Measurements from ENCODE around the gene KRTAP12-3. TPM values are rescaled to one million over a fixed set of nuclear protein-coding genes. Genes with fewer than 3 reads are reported as not detected.

KRTAP12-3 gene
- total RNA-seq, 1 donor from 2014 or later = not detected

DNA sequence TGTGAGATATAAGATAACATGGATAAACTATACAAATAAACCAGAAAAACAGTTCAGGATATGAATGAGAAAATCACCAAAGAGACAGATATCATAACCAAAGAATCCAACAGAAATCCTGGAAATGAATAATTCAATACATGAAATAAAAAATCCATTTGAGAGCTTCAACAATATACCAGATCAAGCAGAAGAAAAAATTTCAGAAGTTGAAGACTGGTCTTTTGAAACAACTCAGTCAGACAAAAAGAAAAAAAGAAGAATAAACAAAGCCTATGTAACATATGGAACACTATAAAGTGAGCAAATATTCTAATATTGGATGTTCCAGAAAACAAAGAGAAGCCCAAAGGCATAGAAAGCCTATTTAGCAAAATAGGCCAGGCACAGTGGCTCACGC, 14.2 kb downstream of the KRTAP12-3 start:
- Histone ChIP-seq H3F3A (ENCODE audit: low read depth) (no peaks in the 10 kb centered on the region), H3K9me3 (ENCODE audit: low read depth) (peaks cover 6% of the 10 kb centered on the region), H3K4me2 (no peak overlapping the region), H4K20me1 (ENCODE audit: low read depth) (no peaks in the 10 kb centered on the region), H3K9ac (no peak overlapping the region), H3K4me3 (no peak overlapping the region), H3K4me1 (no peaks in the 10 kb centered on the region), H3K79me2 (ENCODE audit: low read depth) (no peaks in the 10 kb centered on the region), H2AFZ (replicated peaks) (no peak overlapping the region), H3K27me3 (no peaks in the 10 kb centered on the region), H3K36me3 (no peaks in the 10 kb centered on the region), H3K27ac (no peak overlapping the region)
- Mint-ChIP-seq H3K4me1 (no peaks in the 10 kb centered on the region), H3K27me3 (ENCODE audit: insufficient read depth, low read depth) (peaks cover 10% of the 10 kb centered on the region), H3K4me3 (no peak overlapping the region), H3K9me3 (peaks cover 47% of the 10 kb centered on the region), H3K27ac (no peak overlapping the region), H3K36me3 (peaks cover 2% of the 10 kb centered on the region)
- DNase-seq (ENCODE audit: low spot score) = no peak
- TF ChIP-seq, protein P1, sequence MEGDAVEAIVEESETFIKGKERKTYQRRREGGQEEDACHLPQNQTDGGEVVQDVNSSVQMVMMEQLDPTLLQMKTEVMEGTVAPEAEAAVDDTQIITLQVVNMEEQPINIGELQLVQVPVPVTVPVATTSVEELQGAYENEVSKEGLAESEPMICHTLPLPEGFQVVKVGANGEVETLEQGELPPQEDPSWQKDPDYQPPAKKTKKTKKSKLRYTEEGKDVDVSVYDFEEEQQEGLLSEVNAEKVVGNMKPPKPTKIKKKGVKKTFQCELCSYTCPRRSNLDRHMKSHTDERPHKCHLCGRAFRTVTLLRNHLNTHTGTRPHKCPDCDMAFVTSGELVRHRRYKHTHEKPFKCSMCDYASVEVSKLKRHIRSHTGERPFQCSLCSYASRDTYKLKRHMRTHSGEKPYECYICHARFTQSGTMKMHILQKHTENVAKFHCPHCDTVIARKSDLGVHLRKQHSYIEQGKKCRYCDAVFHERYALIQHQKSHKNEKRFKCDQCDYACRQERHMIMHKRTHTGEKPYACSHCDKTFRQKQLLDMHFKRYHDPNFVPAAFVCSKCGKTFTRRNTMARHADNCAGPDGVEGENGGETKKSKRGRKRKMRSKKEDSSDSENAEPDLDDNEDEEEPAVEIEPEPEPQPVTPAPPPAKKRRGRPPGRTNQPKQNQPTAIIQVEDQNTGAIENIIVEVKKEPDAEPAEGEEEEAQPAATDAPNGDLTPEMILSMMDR (IDR thresholded peaks at IDR 0.05) = no peak
- TF ChIP-seq EZH2 (IDR thresholded peaks at IDR 0.05) = no peak
- TF ChIP-seq EZH2phosphoT487 (IDR thresholded peaks at IDR 0.05) = no peak

DNA sequence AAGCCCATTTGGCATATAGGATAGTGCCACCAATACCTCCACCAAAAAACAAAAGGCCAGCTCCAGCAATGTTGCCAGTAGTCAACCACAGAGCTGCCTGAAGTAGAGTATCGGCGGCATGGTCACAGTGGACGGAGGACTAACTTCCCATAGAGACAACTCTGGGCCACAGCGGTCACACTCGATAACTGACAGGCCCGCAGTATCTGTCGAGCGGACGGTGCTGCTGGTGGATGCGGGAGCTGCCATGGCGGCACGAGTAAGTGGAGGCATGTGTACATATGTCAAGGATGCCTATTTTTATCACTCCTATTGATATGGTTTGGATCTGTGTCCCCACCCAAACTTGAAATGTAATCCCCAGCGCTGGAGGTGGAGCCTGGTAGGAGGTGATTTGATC, 20.1 kb downstream of the KRTAP12-3 start:
- Histone ChIP-seq H3K4me1 (no peaks in the 10 kb centered on the region), H3F3A (ENCODE audit: low read depth) (no peaks in the 10 kb centered on the region), H3K79me2 (ENCODE audit: low read depth) (no peaks in the 10 kb centered on the region), H2AFZ (replicated peaks) (no peak overlapping the region), H3K9ac (no peak overlapping the region), H3K4me3 (no peak overlapping the region), H3K4me2 (no peak overlapping the region), H3K27ac (no peak overlapping the region), H3K36me3 (no peaks in the 10 kb centered on the region), H3K9me3 (ENCODE audit: low read depth) (no peaks in the 10 kb centered on the region), H3K27me3 (no peaks in the 10 kb centered on the region), H4K20me1 (ENCODE audit: low read depth) (no peaks in the 10 kb centered on the region)
- no peak overlapping the region for H3K4me3 Mint-ChIP-seq
- peaks cover 2% of the 10 kb centered on the region for H3K36me3 Mint-ChIP-seq
- peaks cover 12% of the 10 kb centered on the region for H3K9me3 Mint-ChIP-seq
- no peak for DNase-seq (ENCODE audit: low spot score)
- TF ChIP-seq EZH2phosphoT487 (IDR thresholded peaks at IDR 0.05) (no peak), EZH2 (IDR thresholded peaks at IDR 0.05) (no peak)
- TF ChIP-seq, protein P1 (IDR thresholded peaks at IDR 0.05) = no peak
- H3K27me3 Mint-ChIP-seq (ENCODE audit: insufficient read depth, low read depth) = peaks cover 11% of the 10 kb centered on the region
- H3K4me1 Mint-ChIP-seq = no peaks in the 10 kb centered on the region
- H3K27ac Mint-ChIP-seq = no peak overlapping the region

DNA sequence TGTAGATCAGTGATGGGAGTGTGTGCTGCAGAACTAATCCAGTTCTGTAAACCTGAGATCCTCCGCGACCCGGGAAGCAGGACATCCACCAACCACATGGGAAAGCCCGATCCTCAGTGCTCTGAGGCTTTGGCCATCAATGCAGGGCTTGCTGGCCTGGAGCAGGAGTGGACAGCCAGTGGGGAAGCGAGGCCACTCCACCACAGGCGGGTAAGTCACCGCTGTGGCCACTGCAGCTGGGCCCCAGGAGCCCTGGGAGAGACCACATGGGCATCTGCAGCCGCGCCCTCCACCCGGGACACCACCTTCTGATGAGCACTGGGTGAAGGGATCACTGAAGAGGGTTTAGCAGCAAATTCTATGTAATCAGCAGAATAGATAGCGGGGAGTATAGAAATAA, 23.4 kb downstream of the KRTAP12-3 start:
- no peak overlapping the region for H3K4me3 ChIP-seq
- no peaks in the 10 kb centered on the region for H3K36me3 Mint-ChIP-seq
- H2AFZ ChIP-seq (replicated peaks) = no peak overlapping the region
- H3K27me3 Mint-ChIP-seq (ENCODE audit: insufficient read depth, low read depth) = peaks cover 13% of the 10 kb centered on the region
- peaks cover 2% of the 10 kb centered on the region for H3K4me1 ChIP-seq
- no peaks in the 10 kb centered on the region for H3K79me2 ChIP-seq (ENCODE audit: low read depth)
- H3K36me3 ChIP-seq = no peaks in the 10 kb centered on the region
- H3K9ac ChIP-seq = no peak overlapping the region
- no peaks in the 10 kb centered on the region for H4K20me1 ChIP-seq (ENCODE audit: low read depth)
- no peak overlapping the region for H3K27ac Mint-ChIP-seq
- H3K27me3 ChIP-seq = peaks cover 5% of the 10 kb centered on the region
- no peak for DNase-seq (ENCODE audit: low spot score)
- H3K27ac ChIP-seq = no peak overlapping the region
- no peak overlapping the region for H3K4me2 ChIP-seq
- H3K4me1 Mint-ChIP-seq = peaks cover 5% of the 10 kb centered on the region
- H3F3A ChIP-seq (ENCODE audit: low read depth) = no peaks in the 10 kb centered on the region
- TF ChIP-seq EZH2 (IDR thresholded peaks at IDR 0.05) (no peak), EZH2phosphoT487 (IDR thresholded peaks at IDR 0.05) (no peak)
- TF ChIP-seq, protein P1 (IDR thresholded peaks at IDR 0.05) = no peak
- no peaks in the 10 kb centered on the region for H3K9me3 ChIP-seq (ENCODE audit: low read depth)
- H3K9me3 Mint-ChIP-seq = peaks cover 7% of the 10 kb centered on the region
- no peak overlapping the region for H3K4me3 Mint-ChIP-seq
